Upper lobe of left lung (tissue), 6 donors: ENCODE measurements around the gene PRPS1. TPM values are rescaled to one million over a fixed set of nuclear protein-coding genes. Genes with fewer than 3 reads are reported as not detected.

Experiments used
- ATAC-seq, 2 donors: fragments of 200-7000 bp; cut with Tn5 transposase; one replicate each; pipeline ENCODE4 v1.9.1; 2022; ENCODE audit warnings: mild to moderate bottlenecking in 2 of 2, moderate library complexity in 2 of 2; ENCODE audit not compliant: low FRiP score in 2 of 2
- DNase-seq, 2 donors: peaks; one replicate each; pipeline ENCODE4 v3.0.0-alpha.2; 2019 to 2020
- H3K27ac ChIP-seq, 4 donors: fragments of 200-600 bp; sonication (generic); one replicate each; pipeline ENCODE4 v1.5.1; 2016 to 2019
- H3K27me3 ChIP-seq, 4 donors: fragments of 200-600 bp; sonication (generic); one replicate each; pipeline ENCODE4 v1.5.1; 2017 to 2019
- H3K36me3 ChIP-seq, 4 donors: fragments of 200-600 bp; sonication (generic); one replicate each; pipeline ENCODE4 v1.5.1; 2016 to 2019
- H3K4me1 ChIP-seq, 4 donors: fragments of 200-600 bp; sonication (generic); one replicate each; pipeline ENCODE4 v1.5.1; 2018 to 2019
- H3K4me3 ChIP-seq, 4 donors: fragments of 200-600 bp; sonication (generic); one replicate each; pipeline ENCODE4 v1.5.1; 2017 to 2019; ENCODE audit warnings: mild to moderate bottlenecking in 2 of 4, moderate library complexity in 1 of 4
- H3K9me3 ChIP-seq, 4 donors: fragments of 200-600 bp; sonication (generic); one replicate each; pipeline ENCODE4 v1.5.1; 2018 to 2019
- EP300 ChIP-seq, 4 donors: sonication (generic); formaldehyde crosslinking; IDR thresholded peaks; one replicate each; pipeline ENCODE4 v1.5.1; 2017; ENCODE audit warnings: antibody characterized with exemption in 4 of 4, control low read depth in 2 of 4
- POLR2A ChIP-seq, 4 donors: fragments of 450-650 bp; IDR thresholded peaks; one replicate each; pipeline ENCODE4 v1.5.1; 2016 to 2017; ENCODE audit warnings: antibody characterized with exemption in 4 of 4, mild to moderate bottlenecking in 2 of 4
- POLR2AphosphoS5 ChIP-seq, 2 donors: sonication (generic); formaldehyde crosslinking; IDR thresholded peaks; one replicate each; pipeline ENCODE4 v1.5.1; 2017; ENCODE audit warnings: antibody characterized with exemption in 2 of 2
- WGBS, 2 donors: methylation state at CpG; one replicate each; pipeline ENCODE4 v1.1.5; 2017 to 2018; 5-methylcytosine and 5-hydroxymethylcytosine counted together
- total RNA-seq, 6 donors: library from RNA; depleted of rRNA in 4 of 6; stranded (reverse); fragments of >200 nt in 4 of 6; gene quantifications; one replicate each; pipeline versions ENCODE4 v1.1.0 to v1.2.1, GENCODE V29; 2016 to 2021
- TF ChIP-seq, protein P1 (sequence below), 6 experiments: fragments of 450-650 bp in 4 of 6; fragments of 200-600 bp in 2 of 6; sonication (generic) in 2 of 6; IDR thresholded peaks; one replicate each; pipeline ENCODE4 v1.5.1; 2016 to 2019; ENCODE audit warnings: antibody characterized with exemption in 6 of 6
- donor health status: DM: no; HTN: no; CAD: no; lungs with moderate emphysema.
- donor health status: DM: no; HTN: yes; CAD: no; lungs with severe emphysema.

The PRPS1 gene
- total RNA-seq, 6 donors from 2014 or later: 10.5 to 32.7 (median 24.6) TPM

DNA sequence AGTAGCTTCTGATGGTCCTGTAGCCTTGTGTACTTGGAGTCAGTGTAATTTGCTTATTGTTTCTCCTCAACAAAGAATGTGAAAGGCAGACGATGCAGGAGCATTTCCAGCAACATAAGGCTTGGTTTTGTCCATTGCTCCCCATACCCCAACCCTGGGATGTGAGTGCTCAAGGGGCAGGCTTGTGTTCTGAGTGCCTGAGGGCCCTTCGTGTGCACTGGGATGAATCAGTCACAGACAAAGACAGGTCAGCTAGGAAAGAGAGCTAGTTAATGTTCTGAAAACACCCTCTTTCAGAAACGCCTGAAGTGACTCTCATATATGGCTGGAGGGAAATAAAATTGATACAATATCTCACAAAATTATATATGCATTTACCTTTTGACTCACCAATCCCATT is 59.1 kb downstream of the PRPS1 start:
- Histone ChIP-seq H3K27me3 (no peaks in the 10 kb centered on the region), H3K36me3 (no peaks in the 10 kb centered on the region), H3K4me3 (no peak overlapping the region), H3K27ac (no peak overlapping the region), H3K9me3 (no peaks in the 10 kb centered on the region), H3K4me1 (peaks cover 34 to 44% (median 40%) of the 10 kb centered on the region in 4 donors)
- DNase-seq (no peak), ATAC-seq (no peak)
- TF ChIP-seq EP300 (IDR thresholded peaks at IDR 0.05): no peak
- no peak for TF ChIP-seq POLR2A (IDR thresholded peaks at IDR 0.05)
- TF ChIP-seq, protein P1, sequence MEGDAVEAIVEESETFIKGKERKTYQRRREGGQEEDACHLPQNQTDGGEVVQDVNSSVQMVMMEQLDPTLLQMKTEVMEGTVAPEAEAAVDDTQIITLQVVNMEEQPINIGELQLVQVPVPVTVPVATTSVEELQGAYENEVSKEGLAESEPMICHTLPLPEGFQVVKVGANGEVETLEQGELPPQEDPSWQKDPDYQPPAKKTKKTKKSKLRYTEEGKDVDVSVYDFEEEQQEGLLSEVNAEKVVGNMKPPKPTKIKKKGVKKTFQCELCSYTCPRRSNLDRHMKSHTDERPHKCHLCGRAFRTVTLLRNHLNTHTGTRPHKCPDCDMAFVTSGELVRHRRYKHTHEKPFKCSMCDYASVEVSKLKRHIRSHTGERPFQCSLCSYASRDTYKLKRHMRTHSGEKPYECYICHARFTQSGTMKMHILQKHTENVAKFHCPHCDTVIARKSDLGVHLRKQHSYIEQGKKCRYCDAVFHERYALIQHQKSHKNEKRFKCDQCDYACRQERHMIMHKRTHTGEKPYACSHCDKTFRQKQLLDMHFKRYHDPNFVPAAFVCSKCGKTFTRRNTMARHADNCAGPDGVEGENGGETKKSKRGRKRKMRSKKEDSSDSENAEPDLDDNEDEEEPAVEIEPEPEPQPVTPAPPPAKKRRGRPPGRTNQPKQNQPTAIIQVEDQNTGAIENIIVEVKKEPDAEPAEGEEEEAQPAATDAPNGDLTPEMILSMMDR (IDR thresholded peaks at IDR 0.05): no peak
- TF ChIP-seq POLR2AphosphoS5 (IDR thresholded peaks at IDR 0.05): no peak
- WGBS, 2 donors: 67 to 77% methylated on average over 2 to 3 of the region's 3 CpGs

DNA sequence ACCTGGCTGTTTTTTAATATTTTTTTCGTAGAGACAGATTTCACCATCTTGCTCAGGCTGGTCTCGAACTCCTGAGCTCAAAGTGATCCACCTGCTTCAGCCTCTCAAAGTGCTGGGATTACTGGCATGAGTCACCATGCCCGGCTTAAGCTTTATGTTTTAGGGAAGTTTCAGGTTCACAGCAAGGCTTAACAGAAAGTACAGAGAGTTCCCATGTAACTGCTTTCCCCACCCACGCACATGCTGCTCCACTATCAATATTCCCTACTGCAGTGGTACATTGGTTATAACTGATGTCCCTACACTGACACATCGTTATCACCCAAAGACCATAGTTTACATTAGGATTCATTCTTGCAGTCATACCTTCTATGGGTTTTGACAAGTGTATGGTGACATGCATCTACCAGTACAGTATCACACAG is 62.7 kb downstream of the PRPS1 start:
- Histone ChIP-seq H3K4me1 (peaks cover 4 to 10% (median 8%) of the 10 kb centered on the region in 4 donors), H3K27ac (no peak overlapping the region), H3K9me3 (no peaks in the 10 kb centered on the region), H3K4me3 (no peak overlapping the region), H3K27me3 (no peaks in the 10 kb centered on the region), H3K36me3 (no peaks in the 10 kb centered on the region)
- TF ChIP-seq POLR2AphosphoS5 (IDR thresholded peaks at IDR 0.05) (no peak), EP300 (IDR thresholded peaks at IDR 0.05) (peak in 1 of 4 donors; percentile 46)
- WGBS, 2 donors: 77 to 93% methylated on average over 5 of the region's 5 CpGs
- peak in 1 of 2 donors; percentile 39 for ATAC-seq
- no peak for DNase-seq

DNA sequence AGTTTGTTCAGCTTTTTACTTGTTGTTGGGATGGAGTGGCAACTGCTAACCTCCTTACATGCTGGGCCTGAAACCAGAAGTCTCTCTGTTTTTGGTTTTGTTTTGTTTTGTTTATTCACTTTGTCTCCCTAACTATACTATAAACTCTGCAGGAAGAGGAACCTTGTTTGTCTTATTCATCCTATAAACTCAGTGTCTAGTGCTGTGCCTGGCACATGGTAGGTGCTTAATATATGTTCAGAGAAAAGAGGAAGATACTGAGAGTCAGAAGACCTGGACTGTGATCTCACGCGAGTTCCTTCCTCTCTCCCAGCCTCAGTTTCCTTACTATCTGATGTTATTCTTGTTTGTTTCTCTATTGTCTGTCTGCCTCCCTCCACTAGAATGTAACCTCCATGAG is 71.3 kb downstream of the PRPS1 start:
- H3K4me1 ChIP-seq: peaks cover 0 to 22% (median 8%) of the 10 kb centered on the region in 4 donors

DNA sequence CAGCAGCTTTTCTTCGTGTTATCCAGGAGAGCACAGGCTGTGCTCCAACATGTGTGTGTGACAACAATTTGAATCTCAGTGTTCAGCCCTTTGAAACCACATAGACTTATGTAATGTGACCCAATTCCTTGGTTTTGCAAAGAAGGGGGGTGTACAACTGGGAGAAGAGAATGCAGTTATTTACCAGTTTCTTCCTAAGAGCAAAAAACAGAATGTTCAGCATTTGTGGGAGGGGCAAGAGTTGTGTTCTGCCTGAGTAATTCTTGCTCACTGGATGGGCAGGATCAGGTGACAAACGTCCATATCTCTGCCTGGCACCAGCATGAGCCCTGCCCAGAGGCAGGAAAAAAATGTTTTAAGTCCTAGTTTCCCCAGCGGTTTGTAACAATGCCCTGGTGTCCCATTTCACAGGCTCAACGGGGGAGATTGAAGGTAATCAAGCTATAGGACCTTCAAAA is 72.0 kb downstream of the PRPS1 start:
- no peak for DNase-seq

More for the DNA sequence above, 71.3 kb downstream of the PRPS1 start:
- ATAC-seq: peak in 1 of 2 donors; percentile 59
- H3K27me3 ChIP-seq: no peaks in the 10 kb centered on the region
- no peak for DNase-seq
- no peaks in the 10 kb centered on the region for H3K36me3 ChIP-seq
- no peaks in the 10 kb centered on the region for H3K9me3 ChIP-seq
- no peak for TF ChIP-seq POLR2A (IDR thresholded peaks at IDR 0.05)
- TF ChIP-seq POLR2AphosphoS5 (IDR thresholded peaks at IDR 0.05): no peak
- TF ChIP-seq, protein P1 (IDR thresholded peaks at IDR 0.05): no peak
- TF ChIP-seq EP300 (IDR thresholded peaks at IDR 0.05): no peak
- no peak overlapping the region for H3K4me3 ChIP-seq
- H3K27ac ChIP-seq: peak overlapping the region; percentile 36 to 80 (median 72)
- WGBS, 2 donors: 79 to 84% methylated on average over 2 of the region's 2 CpGs

More for the DNA sequence above, 72.0 kb downstream of the PRPS1 start:
- 19 to 20% methylated on average over 3 to 4 of the region's 4 CpGs for whole genome bisulfite sequencing, 2 donors
- no peaks in the 10 kb centered on the region for H3K27me3 ChIP-seq
- peak overlapping the region; percentile 70 to 81 (median 78) for H3K27ac ChIP-seq
- ATAC-seq: peak; percentile 85 to 90
- H3K9me3 ChIP-seq: no peaks in the 10 kb centered on the region
- TF ChIP-seq POLR2A (IDR thresholded peaks at IDR 0.05) (peak in 1 of 4 donors; percentile 33), POLR2AphosphoS5 (IDR thresholded peaks at IDR 0.05) (peak; percentile 28 to 48), EP300 (IDR thresholded peaks at IDR 0.05) (peak in 2 of 4 donors; percentile 61 to 73)
- TF ChIP-seq, protein P1 (IDR thresholded peaks at IDR 0.05): no peak
- peaks cover 0 to 22% (median 8%) of the 10 kb centered on the region in 4 donors for H3K4me1 ChIP-seq
- H3K36me3 ChIP-seq: no peaks in the 10 kb centered on the region
- no peak overlapping the region for H3K4me3 ChIP-seq

Other genes with a start within 250 kb of the PRPS1 start
- gene FRMPD3, start 178.9 kb upstream of the PRPS1 start, total RNA-seq: under 1 TPM; under 0.01 to 0.89 (median 0.28) TPM
- gene TSC22D3, start 147.3 kb downstream of the PRPS1 start, total RNA-seq: 1,000 to 10,000 TPM in 1 of 6 donors, 100 to 1,000 TPM in 5; 309 to 1,061 (median 406) TPM
- 1 to 10 TPM in 1 of 6 donors, under 1 TPM in 2, not detected in 3; 0.13 to 2.0 (median 0.33) TPM for gene NCBP2L, start 149.2 kb downstream of the PRPS1 start, total RNA-seq
- gene MID2, start 197.4 kb downstream of the PRPS1 start, total RNA-seq: 10 to 100 TPM; 12.7 to 21.2 (median 17.1) TPM